Psoas muscle (tissue), 8 donors: Measurements from ENCODE around the gene PACRG. TPM values are rescaled to one million over a fixed set of nuclear protein-coding genes. Genes with fewer than 3 reads are reported as not detected.
A peak's percentile ranks its signal among the peaks of the same experiment; 100 is the strongest.

Experiments
- ATAC-seq, 4 donors: fragments of 200-7000 bp; cut with Tn5 transposase; one replicate each; pipeline ENCODE4 v1.9.1; 2020; ENCODE audit warnings: moderate library complexity in 3 of 4, mild to moderate bottlenecking in 2 of 4
- DNase-seq, 2 donors: peaks; one replicate each; pipeline ENCODE4 v3.0.0-alpha.2; 2020
- H3K27ac ChIP-seq: fragments of 200-600 bp; one replicate; pipeline ENCODE4 v1.8.0; 2022
- H3K27me3 ChIP-seq, 3 donors: fragments of 200-600 bp in 1 of 3; one replicate each; pipeline versions ENCODE4 v1.6.1 to v1.8.0; 2013 to 2022; ENCODE audit warnings: low read length in 2 of 3, mild to moderate bottlenecking in 2 of 3, moderate library complexity in 1 of 3; ENCODE audit not compliant: insufficient read depth in 3 of 3
- H3K36me3 ChIP-seq, 2 donors: fragments of 200-600 bp in 1 of 2; one replicate each; pipeline versions ENCODE4 v1.6.1 to v1.8.0; 2013 to 2022; ENCODE audit warnings: low read depth in 1 of 2, mild to moderate bottlenecking in 1 of 2, moderate library complexity in 1 of 2; ENCODE audit not compliant: insufficient read depth in 1 of 2
- H3K4me1 ChIP-seq: fragments of 200-600 bp; one replicate; pipeline ENCODE4 v1.8.0; 2022
- H3K4me3 ChIP-seq: fragments of 200-600 bp; one replicate; pipeline ENCODE4 v1.8.0; 2022; ENCODE audit warnings: mild to moderate bottlenecking
- H3K9me3 ChIP-seq: fragments of 200-600 bp; one replicate; pipeline ENCODE4 v1.8.0; 2022
- WGBS, 3 donors: extraction: QIAGEN DNeasy Blood & Tissue Kit; methylation state at CpG; one replicate each; pipeline versions ENCODE4 v1.1.6 to v1.1.7; 2013; 5-methylcytosine and 5-hydroxymethylcytosine counted together
- intact Hi-C, 2 donors: fragments of 100-400 bp; cut with DNase I; formaldehyde crosslinking; loops; one replicate each; pipeline versions ENCODE4 v1.11.0 to v1.14.2; 2022
- polyA plus RNA-seq, 3 donors: library from polyadenylated mRNA; stranded (reverse); fragments of 200-250 nt; gene quantifications; one replicate each; pipeline ENCODE4 v1.2.3, GENCODE V29; 2013
- total RNA-seq, 4 donors: library from RNA; stranded (reverse); fragmentation: NEBNext Ultra II Directional in 2 of 4; extraction: Animal tissue kit (Norgen Biotek cat#: 25700) in 2 of 4; gene quantifications; one replicate each; pipeline versions ENCODE4 v1.2.1 to v1.2.4, GENCODE V29; 2021 to 2023
- TF ChIP-seq, protein P1 (sequence below): fragments of 200-600 bp; IDR thresholded peaks from one replicate; pipeline ENCODE4 v1.8.0; 2022; ENCODE audit warnings: antibody characterized with exemption
- donor health status: healthy with polysubstance abuse.
- donor health status: DM: no; HTN: no; CAD: no; lungs with moderate emphysema.
- donor health status: Bipolar disorder and iron deficiency.
- donor health status: healthy.
- donor health status: DM: yes; HTN: yes; CAD: no.
- donor health status: DM: no; HTN: no; CAD: no.
- donor health status: DM: no; HTN: no; CAD: no.
- donor health status: DM: yes; HTN: yes; CAD: no.

The PACRG gene
- total and polyA plus RNA-seq, 7 donors, result 0.17 to 3.1 (median 1.8) TPM

DNA sequence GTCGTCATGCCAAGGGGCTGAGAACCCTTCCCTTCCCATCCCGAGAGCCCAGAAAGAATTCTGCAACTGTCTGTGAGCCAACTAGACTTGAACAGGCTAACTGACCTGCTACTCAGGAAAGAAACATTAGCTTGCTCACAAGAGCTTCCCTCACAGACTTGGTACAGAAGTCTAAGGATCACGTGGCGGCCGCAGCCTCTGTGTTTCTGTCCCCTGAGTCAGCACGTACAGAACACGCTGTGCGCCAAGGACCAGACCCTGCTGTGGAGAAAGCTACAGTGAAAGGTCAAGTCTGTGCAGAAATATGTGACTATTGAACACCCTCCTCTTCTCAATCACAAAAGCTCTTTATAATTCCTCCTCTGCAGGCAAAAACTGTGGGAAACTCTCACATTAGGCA lies 535.4 kb downstream of the PACRG start:
- DNase-seq (peak; percentile 38 to 76), ATAC-seq (peak; percentile 75 to 94 (median 83))
- peak overlapping the region; percentile 43 for H3K27ac ChIP-seq
- no peaks in the 10 kb centered on the region for H3K36me3 ChIP-seq
- TF ChIP-seq, protein P1, sequence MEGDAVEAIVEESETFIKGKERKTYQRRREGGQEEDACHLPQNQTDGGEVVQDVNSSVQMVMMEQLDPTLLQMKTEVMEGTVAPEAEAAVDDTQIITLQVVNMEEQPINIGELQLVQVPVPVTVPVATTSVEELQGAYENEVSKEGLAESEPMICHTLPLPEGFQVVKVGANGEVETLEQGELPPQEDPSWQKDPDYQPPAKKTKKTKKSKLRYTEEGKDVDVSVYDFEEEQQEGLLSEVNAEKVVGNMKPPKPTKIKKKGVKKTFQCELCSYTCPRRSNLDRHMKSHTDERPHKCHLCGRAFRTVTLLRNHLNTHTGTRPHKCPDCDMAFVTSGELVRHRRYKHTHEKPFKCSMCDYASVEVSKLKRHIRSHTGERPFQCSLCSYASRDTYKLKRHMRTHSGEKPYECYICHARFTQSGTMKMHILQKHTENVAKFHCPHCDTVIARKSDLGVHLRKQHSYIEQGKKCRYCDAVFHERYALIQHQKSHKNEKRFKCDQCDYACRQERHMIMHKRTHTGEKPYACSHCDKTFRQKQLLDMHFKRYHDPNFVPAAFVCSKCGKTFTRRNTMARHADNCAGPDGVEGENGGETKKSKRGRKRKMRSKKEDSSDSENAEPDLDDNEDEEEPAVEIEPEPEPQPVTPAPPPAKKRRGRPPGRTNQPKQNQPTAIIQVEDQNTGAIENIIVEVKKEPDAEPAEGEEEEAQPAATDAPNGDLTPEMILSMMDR, result no peak
- 32 to 71% (median 55%) methylated on average over 8 of the region's 8 CpGs for WGBS, 3 donors
- H3K9me3 ChIP-seq, result no peaks in the 10 kb centered on the region
- no peaks in the 10 kb centered on the region for H3K27me3 ChIP-seq
- intact Hi-C loops, result no loop called here
- no peak overlapping the region for H3K4me3 ChIP-seq
- H3K4me1 ChIP-seq, result peaks cover 5% of the 10 kb centered on the region

DNA sequence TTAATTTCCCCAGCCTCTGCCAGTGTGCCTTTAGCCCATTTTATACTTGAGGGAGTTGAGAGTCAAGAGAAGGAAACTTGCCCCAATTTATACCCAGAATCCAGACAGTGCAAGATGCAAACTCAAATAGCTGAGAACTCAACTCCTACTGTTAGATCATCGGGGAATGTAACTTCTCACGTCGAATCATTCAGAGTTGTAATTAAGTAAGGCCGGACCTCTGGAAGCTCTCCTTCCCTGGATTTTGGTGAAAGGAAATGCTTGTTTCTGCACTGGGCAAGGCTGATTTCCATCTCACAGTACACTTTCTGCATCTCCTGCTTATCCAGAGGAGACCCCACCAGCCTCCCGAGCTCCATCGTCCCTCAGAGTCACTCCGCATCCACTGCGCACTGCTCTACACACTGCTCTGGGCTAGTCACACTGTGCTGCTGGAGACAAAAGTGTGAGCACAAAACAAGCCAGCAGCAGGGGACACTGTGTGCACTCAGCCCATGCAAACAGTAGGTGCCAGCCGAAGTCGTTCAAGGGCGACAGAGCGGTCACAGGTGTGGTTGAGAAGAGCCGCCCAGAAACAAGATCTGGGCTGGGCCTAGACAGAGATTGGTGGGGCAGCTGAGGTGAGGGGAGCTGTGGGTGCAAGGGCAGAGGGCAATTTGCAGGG lies 536.4 kb downstream of the PACRG start:
- TF ChIP-seq, protein P1, result no peak

DNA sequence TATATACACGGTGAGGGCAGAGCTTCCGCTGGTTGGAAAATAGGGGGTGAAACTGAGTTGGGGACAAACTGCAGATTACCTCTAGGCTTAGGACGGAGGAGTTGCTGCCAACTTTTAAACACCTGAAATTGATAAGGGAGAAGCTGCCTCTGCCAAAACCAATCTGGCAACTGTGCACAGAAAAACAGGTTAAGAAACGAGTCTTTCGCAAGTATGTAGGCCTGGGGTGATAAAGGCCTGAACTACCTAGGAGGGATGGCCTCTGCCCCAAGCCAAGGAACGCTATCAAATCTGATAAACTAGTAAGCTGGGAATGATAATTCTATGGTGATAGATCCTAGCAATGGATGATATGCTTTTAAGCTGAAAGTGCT lies 536.9 kb downstream of the PACRG start:
- DNase-seq, result no peak
- Histone ChIP-seq H3K4me3 (no peak overlapping the region), H3K4me1 (peaks cover 5% of the 10 kb centered on the region), H3K27me3 (no peaks in the 10 kb centered on the region), H3K9me3 (no peaks in the 10 kb centered on the region), H3K27ac (no peak overlapping the region), H3K36me3 (no peaks in the 10 kb centered on the region)
- intact Hi-C loops, result no loop called here
- TF ChIP-seq, protein P1, result no peak
- ATAC-seq, result no peak
- 66 to 85% (median 67%) methylated on average over 6 of the region's 6 CpGs for WGBS, 3 donors

More for the DNA sequence above, 536.4 kb downstream of the PACRG start:
- WGBS, 3 donors, result 64 to 87% (median 69%) methylated on average over 13 of the region's 13 CpGs
- no peak overlapping the region for H3K27ac ChIP-seq
- no peaks in the 10 kb centered on the region for H3K36me3 ChIP-seq
- DNase-seq (peak in 1 of 2 donors; percentile 57), ATAC-seq (peak; percentile 50 to 78 (median 72))
- peaks cover 5% of the 10 kb centered on the region for H3K4me1 ChIP-seq
- no peak overlapping the region for H3K4me3 ChIP-seq
- H3K27me3 ChIP-seq, result no peaks in the 10 kb centered on the region
- no peaks in the 10 kb centered on the region for H3K9me3 ChIP-seq
- intact Hi-C loops, result no loop called here

DNA sequence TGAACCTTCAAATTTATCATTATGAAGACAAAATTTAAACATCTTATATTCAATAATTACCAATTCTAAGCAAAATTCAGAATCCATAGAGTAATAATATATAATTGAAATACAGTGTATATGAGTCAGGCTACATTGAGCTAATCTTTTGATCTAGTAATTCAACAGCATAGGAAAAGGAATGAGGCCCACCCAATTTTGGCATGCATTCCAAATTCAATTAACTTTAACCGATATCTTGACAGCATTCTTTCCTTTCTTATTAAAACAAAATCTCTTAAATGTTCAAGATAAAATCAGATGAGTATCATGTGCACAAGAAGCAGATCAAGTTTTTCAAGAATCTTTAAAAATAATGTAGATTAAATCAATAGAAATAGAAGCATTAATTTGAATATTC lies 553.9 kb downstream of the PACRG start:
- TF ChIP-seq, protein P1, result no peak
- H3K4me3 ChIP-seq, result no peak overlapping the region
- WGBS, 3 donors, result 73 to 82% (median 74%) methylated on average over 1 of the region's 1 CpG
- no peaks in the 10 kb centered on the region for H3K36me3 ChIP-seq
- DNase-seq (no peak), ATAC-seq (no peak)
- H3K4me1 ChIP-seq, result peaks cover 7% of the 10 kb centered on the region
- H3K9me3 ChIP-seq, result no peaks in the 10 kb centered on the region
- H3K27me3 ChIP-seq, result no peaks in the 10 kb centered on the region
- intact Hi-C loops, result no loop called here
- H3K27ac ChIP-seq, result no peak overlapping the region

DNA sequence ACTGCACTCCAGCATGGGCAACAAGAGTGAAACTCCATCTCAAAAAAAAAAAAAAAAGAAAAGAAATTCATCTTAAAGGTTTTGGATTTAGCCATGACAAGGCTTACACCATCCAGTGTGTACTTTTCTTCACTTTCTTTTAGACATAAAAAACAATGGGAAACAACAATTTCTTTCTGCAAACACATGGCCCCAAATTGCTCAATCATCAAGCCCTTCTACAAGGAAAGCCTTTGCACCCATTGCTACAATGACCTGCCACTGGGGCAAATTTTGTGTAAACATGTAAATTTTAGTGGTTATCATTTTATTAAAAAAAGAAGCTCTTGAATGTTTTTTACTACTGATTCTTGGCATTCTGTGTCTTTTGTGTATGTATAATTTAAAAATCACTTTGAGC lies 554.9 kb downstream of the PACRG start:
- intact Hi-C loops, result no loop called here
- Histone ChIP-seq H3K9me3 (no peaks in the 10 kb centered on the region), H3K36me3 (no peaks in the 10 kb centered on the region), H3K27me3 (no peaks in the 10 kb centered on the region), H3K4me3 (no peak overlapping the region), H3K4me1 (peaks cover 7% of the 10 kb centered on the region), H3K27ac (no peak overlapping the region)
- ATAC-seq, result no peak
- TF ChIP-seq, protein P1, result no peak
- DNase-seq, result no peak
